Testis (tissue), 3 donors: ENCODE measurements around the gene KRT35. TPM values are rescaled to one million over a fixed set of nuclear protein-coding genes. Genes with fewer than 3 reads are reported as not detected.

Experiments used
- DNase-seq: peaks from one replicate; pipeline ENCODE4 v3.0.0-alpha.2; 2019
- H3K27ac ChIP-seq, 2 donors: fragments of 200-600 bp; sonication (generic); one replicate each; pipeline ENCODE4 v1.5.1; 2019
- H3K27me3 ChIP-seq: fragments of 200-600 bp; sonication (generic); one replicate; pipeline ENCODE4 v1.5.1; 2019
- H3K36me3 ChIP-seq: fragments of 200-600 bp; sonication (generic); one replicate; pipeline ENCODE4 v1.5.1; 2017; ENCODE audit warnings: low read depth; ENCODE audit errors: missing control alignments
- H3K4me1 ChIP-seq: fragments of 200-600 bp; sonication (generic); one replicate; pipeline ENCODE4 v1.5.1; 2019
- H3K4me3 ChIP-seq, 2 donors: fragments of 200-600 bp; sonication (generic); one replicate each; pipeline ENCODE4 v1.5.1; 2017 to 2019
- H3K9me3 ChIP-seq: fragments of 200-600 bp; sonication (generic); one replicate; pipeline ENCODE4 v1.5.1; 2017
- CTCF ChIP-seq, 3 experiments: fragments of 450-650 bp in 2 of 3; fragments of 200-600 bp in 1 of 3; sonication (generic) in 1 of 3; IDR thresholded peaks; one replicate each; pipeline ENCODE4 v1.5.1; 2016 to 2019; ENCODE audit warnings: antibody characterized with exemption in 3 of 3, mild to moderate bottlenecking in 2 of 3, moderate library complexity in 1 of 3
- POLR2A ChIP-seq: fragments of 450-650 bp; IDR thresholded peaks from one replicate; pipeline ENCODE4 v1.6.1; 2017; ENCODE audit warnings: antibody characterized with exemption, mild to moderate bottlenecking, moderate library complexity
- WGBS, 2 donors: methylation state at CpG; one replicate each; pipeline ENCODE4 v1.1.5; 2018; 5-methylcytosine and 5-hydroxymethylcytosine counted together
- intact Hi-C: fragments of 100-400 bp; cut with DNase I; formaldehyde crosslinking; loops from one replicate; pipeline ENCODE4 v1.15.1; 2023; ENCODE audit warnings: low total_unique reads
- polyA plus RNA-seq: library from polyadenylated mRNA; stranded (reverse); fragments of 350-450 nt; fragmentation: Illumina TruSeq; extraction: RNeasy Lipid Tissue Mini Kit (QIAGEN cat#74804); gene quantifications from one replicate; pipeline ENCODE4 v1.2.3, GENCODE V29; 2014; ENCODE audit warnings: low read depth, low replicate concordance; ENCODE audit not compliant: insufficient read depth
- total RNA-seq, 2 donors: library from RNA; depleted of rRNA; stranded (reverse); fragments of >200 nt; gene quantifications; one replicate each; pipeline ENCODE4 v1.2.3, GENCODE V29; 2016

The KRT35 gene
- total and polyA plus RNA-seq, 3 donors from 2014 or later, result 0.18 TPM; not detected in 2

GRCh38 chr17:41522301-41523224, 41.6 kb upstream of the KRT35 start:
- H3K27ac ChIP-seq, result no peak overlapping the region
- WGBS, 2 donors, result 67 to 80% methylated on average over 7 to 12 of the region's 12 CpGs

GRCh38 chr17:41521574-41522261, 40.8 kb upstream of the KRT35 start:
- TF ChIP-seq CTCF (IDR thresholded peaks at IDR 0.05) (no peak), POLR2A (no peak)
- intact Hi-C loops, result no loop called here
- no peak for DNase-seq
- H3K4me3 ChIP-seq, result no peak overlapping the region
- peaks cover 11% of the 10 kb centered on the region for H3K4me1 ChIP-seq
- 71 to 83% methylated on average over 3 to 6 of the region's 6 CpGs for WGBS, 2 donors
- no peaks in the 10 kb centered on the region for H3K36me3 ChIP-seq
- no peak overlapping the region for H3K27ac ChIP-seq
- H3K27me3 ChIP-seq, result no peaks in the 10 kb centered on the region
- no peaks in the 10 kb centered on the region for H3K9me3 ChIP-seq

More at GRCh38 chr17:41522301-41523224, 41.6 kb upstream of the KRT35 start:
- no peaks in the 10 kb centered on the region for H3K9me3 ChIP-seq
- no peak for TF ChIP-seq POLR2A
- no peak for TF ChIP-seq CTCF (IDR thresholded peaks at IDR 0.05)
- no peak overlapping the region for H3K4me3 ChIP-seq
- H3K4me1 ChIP-seq, result peaks cover 11% of the 10 kb centered on the region
- H3K36me3 ChIP-seq, result no peaks in the 10 kb centered on the region
- no peak for DNase-seq
- intact Hi-C loops, result no loop called here
- no peaks in the 10 kb centered on the region for H3K27me3 ChIP-seq

GRCh38 chr17:41520821-41521521, 40.0 kb upstream of the KRT35 start:
- Histone ChIP-seq H3K36me3 (no peaks in the 10 kb centered on the region), H3K27me3 (no peaks in the 10 kb centered on the region), H3K4me1 (peaks cover 11% of the 10 kb centered on the region), H3K4me3 (no peak overlapping the region), H3K27ac (no peak overlapping the region), H3K9me3 (no peaks in the 10 kb centered on the region)
- 45 to 65% methylated on average over 7 to 10 of the region's 10 CpGs for WGBS, 2 donors
- intact Hi-C loops, result no loop called here
- no peak for TF ChIP-seq POLR2A
- no peak for TF ChIP-seq CTCF (IDR thresholded peaks at IDR 0.05)
- DNase-seq, result no peak

DNA sequence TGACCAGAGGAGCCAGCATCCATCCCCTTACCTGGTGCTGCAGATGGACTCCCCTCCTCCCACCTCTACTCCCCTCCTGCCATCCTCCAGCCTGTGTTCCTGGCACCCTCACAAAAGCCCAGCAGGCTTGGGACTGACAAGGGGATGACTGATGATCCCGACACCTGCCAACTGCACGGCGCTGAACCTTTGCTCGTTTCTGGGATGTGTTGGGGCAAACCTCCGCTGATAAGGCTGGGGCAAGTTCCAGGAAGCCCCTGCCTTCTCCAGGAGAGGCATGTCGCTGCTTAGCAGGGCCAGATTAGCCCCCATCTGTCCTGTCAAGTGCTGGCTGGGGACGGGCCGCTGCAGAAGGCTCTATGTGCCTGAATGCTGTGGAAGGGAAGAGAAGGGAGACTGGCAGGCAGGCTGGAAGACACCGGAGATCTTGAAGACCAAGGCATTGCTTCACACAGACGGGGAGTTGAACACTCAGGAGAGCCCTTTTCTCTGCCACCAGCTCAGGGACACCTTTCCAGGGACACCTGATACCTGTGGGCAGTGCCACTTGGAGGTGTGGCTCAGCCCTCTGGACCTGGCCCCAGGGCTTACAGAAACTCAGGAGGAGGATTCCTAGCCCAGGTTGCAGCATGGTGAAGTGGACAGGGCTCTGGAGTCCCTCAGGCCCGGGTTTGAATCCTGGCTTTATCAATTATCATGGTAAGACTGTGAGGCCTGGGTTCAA, 38.7 kb upstream of the KRT35 start:
- Histone ChIP-seq H3K27ac (no peak overlapping the region), H3K4me1 (peaks cover 11% of the 10 kb centered on the region), H3K9me3 (no peaks in the 10 kb centered on the region), H3K36me3 (no peaks in the 10 kb centered on the region), H3K27me3 (no peaks in the 10 kb centered on the region), H3K4me3 (no peak overlapping the region)
- no peak for TF ChIP-seq POLR2A
- no peak for TF ChIP-seq CTCF (IDR thresholded peaks at IDR 0.05)
- 77 to 83% methylated on average over 4 to 9 of the region's 11 CpGs for WGBS, 2 donors
- intact Hi-C loops, result no loop called here
- no peak for DNase-seq
